Nucleus accumbens (tissue), 56 donors: Measurements from ENCODE around the gene AMBRA1.

Experiments used
- DNase-seq, 56 donors: peaks; one replicate each; lab custom pipeline; 2025; lab: John Stamatoyannopoulos, UW

The AMBRA1 gene

GRCh38 chr11:46447544-46447943, 146.3 kb downstream of the AMBRA1 start:
- DNase-seq = no peak

DNA sequence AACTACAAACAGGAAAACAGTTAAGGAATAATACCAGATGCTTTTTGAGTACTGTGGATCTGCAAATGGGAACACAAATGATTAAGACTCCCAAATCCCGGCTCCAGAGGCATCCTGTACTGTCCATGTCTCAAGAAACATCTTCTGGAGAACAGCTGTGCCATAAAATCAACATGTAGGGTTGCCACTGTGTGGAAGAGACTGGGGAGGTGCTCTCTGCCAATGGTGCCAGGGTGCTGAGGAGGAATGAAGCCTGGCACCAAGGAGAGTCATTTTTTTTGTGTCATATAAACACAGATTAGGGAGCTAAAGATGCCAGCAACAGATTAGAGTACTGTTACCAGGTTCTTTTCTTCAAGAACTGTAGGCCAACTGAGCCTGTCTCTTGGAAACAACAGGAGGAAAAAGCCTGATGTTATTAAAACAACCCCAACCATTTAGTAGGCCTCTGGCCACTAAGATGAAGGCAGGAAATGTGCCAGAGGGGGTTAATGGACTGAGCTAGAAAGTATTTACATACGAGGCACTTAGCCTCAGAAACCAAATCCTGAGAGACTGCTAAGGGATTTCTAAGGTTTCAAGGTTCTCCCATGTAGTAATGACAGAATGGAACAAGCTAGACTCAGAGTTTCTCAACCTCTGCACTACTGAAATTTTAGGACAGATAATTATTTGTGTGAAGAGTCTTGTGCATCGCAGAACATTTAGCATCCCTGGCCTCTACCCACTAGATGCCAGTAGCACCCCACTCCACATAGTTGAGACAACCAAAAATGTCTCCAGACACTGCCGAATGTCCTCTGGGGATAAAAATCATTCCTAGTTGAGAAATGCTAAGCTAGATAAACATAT, 147.7 kb downstream of the AMBRA1 start:
- peak in 3 of 56 donors; percentile 3 to 14 (median 9) for DNase-seq

GRCh38 chr11:46445192-46445919, 148.5 kb downstream of the AMBRA1 start:
- no peak for DNase-seq

GRCh38 chr11:46444305-46444704, 149.5 kb downstream of the AMBRA1 start:
- no peak for DNase-seq

- no peak for DNase-seq
These were observed 155.6 kb downstream of the AMBRA1 start for GRCh38 chr11:46438211-46438610.

GRCh38 chr11:46437122-46437689, 156.6 kb downstream of the AMBRA1 start:
- no peak for DNase-seq

DNA sequence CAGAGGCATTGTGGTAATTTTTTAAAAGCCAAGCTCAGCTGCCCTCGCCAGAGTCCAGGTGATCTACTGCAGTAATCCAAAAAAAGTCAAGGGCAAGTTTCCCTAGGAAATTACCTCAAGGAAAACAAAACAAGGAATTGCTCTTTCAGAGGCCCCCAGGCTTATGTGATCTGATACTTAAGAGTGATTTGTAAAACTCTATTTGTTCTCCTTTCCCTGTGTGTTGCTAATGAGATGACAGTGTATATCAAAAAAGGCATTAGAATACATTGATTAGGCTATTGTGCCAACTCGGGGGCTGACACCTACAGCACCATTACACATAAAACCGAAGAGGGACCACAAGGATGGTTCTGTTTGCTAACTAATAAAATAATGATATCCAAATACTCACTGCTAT, 157.7 kb downstream of the AMBRA1 start:
- DNase-seq = no peak

- no peak for DNase-seq
These were observed 158.1 kb downstream of the AMBRA1 start for GRCh38 chr11:46435679-46436078.

DNA sequence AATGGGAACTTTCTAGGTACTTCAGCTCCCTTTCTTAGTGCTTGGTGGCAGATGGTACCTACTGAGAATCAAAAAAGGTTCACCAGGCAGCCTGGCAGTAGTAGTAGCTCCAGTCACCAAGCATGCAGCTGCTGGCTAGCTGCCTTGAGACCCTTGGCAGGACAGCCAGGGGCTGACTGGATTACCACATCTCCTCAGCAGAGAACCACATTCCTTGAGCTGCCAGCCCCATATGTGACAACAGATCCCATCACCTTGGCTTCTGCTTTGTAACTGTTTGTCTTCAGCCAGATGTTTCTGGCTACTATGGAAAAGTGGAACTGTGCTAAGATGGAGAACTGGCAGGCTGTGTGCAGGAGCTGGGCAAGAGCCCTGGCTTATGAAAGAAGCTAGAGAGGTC, 162.6 kb downstream of the AMBRA1 start:
- DNase-seq = no peak

DNA sequence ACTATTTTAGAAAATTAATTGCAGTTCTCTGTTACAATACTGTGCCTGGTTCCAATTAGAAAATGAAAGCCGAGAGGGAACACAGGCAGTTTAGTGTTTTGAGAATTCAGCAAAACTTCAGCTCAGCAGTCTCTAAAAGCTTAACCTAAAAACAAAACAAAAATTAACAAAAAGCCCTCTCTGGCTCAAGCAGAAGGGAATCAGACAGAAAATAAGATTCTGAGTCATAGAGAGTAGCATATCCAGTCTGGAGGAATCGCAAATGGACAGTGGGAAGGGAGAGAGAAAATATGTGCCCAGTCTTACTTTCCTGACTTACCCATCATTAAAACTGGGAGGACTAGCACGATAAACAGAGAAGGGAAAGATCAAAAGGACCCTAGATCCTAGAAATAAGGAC, 164.1 kb downstream of the AMBRA1 start:
- DNase-seq = no peak

DNA sequence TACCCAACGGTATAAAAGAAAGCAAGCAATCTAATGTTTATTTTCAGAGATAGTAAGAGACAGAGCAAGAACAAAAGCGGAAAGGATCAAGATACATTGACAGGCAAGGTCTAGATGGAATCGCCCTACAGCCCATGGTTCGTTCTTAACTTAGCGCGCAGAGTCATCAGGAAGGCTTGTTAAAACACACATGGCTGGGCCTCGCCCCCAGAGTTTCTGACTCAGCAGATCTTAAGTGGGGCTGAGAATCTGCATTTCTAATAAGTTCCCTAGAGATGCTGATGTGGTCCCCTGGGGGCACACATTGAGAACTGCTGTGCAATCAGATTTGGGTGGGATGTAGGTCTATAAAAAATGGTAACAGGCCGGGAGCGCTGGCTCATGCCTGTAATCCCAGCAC, 166.5 kb downstream of the AMBRA1 start:
- peak in 7 of 56 donors; percentile 10 to 45 (median 31) for DNase-seq

DNA sequence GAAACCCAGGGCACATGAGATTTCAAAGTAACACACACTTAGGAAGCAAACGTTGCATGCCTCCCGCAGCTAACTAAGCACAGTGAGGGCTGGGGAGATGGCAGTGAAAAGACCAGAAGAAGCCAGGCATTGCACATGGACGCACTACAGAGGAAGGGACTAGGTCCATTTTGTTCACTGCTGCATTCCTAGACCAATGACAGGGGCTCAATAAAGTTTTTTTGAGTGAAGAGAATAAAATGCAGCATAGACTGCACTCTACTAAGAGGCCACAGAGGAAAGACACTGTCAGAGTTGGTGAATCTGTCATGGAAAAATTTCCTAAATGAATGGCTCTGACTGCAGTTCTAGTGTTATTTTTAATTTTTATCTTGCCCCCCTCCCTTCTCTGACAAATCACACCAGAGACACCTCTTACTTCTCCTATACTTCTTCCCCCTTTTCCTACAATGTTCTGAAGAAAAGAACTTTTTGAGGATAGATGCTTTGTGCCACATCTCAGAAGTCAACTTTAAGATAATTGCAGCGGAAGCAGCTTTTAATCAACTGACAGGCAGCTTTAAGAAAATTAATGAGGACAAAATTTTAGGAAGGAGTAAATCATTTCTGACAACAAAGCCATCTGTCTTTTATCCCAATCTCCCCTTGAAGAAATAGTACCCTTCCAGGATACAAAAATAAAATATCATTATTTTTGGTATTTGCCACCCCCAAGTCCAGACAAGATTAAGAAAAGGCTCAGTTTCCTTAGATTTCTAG, 167.4 kb downstream of the AMBRA1 start:
- DNase-seq = no peak

- no peak for DNase-seq
These were observed 171.2 kb downstream of the AMBRA1 start for GRCh38 chr11:46422588-46422987.

DNA sequence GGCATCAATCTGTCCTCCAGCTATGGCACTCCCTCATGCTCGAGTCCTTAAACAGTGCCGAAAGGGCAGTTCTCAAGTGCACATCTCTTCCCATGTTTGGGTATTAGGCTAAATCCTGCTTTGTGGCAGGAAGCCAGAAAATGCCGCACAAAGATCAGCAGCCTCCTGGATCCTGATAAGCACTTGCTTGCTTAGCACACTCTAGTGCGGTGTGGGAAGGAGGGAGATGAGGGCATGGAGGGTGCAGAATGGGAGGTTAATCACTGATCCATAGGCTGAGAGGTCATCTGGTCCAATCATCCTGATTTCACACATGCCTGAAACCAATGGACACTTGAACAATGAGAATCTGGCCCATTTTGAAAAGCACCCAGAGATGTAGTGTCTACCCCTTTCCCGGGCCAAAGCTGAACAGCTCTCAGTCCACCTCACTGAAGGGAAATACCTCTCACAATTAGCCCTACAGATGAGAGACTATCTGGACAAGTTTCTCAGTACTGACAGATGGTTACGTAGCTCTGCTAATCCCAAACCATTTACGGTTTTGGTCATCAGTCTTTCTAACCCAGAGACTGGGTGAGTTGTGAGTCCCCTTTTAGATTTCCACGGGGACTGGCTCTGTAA, 172.5 kb downstream of the AMBRA1 start:
- no peak for DNase-seq

DNA sequence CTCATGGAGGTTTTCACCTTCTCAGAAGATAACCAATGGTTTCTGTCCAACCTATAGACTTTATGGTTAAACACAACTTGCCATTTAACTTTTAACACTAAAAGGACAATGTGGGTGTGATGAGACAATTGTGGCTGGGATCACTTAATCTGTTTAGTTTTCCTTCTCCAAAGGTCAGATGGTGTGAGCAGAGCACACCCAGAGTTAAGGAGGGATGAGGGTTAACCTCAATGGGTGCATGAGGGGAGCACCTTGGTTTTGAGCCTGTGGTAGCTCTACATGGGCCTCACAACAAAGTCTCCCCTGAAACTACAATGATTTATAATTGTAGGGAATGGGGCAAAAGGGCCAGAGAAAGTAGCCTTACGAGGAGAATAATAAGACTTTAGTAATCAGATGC, 173.3 kb downstream of the AMBRA1 start:
- no peak for DNase-seq

DNA sequence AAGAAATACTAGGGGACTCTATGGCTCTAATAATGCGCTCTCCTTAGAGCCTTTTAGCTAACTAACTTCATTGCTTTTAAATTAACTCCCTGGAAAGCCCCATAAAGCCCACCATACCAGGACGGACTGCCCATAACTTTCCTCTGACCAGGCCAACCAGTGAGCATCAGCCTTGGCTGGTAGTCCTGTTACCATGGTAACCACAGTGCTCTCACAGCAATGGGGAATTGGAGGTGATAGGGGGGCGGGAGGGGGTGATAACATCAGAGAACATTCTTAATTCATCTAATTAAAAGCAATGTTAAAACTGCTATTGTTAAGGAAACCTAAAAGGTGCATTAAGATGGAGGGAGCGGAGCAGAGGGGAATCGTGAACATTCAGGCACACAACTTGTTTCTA, 175.1 kb downstream of the AMBRA1 start:
- no peak for DNase-seq

DNA sequence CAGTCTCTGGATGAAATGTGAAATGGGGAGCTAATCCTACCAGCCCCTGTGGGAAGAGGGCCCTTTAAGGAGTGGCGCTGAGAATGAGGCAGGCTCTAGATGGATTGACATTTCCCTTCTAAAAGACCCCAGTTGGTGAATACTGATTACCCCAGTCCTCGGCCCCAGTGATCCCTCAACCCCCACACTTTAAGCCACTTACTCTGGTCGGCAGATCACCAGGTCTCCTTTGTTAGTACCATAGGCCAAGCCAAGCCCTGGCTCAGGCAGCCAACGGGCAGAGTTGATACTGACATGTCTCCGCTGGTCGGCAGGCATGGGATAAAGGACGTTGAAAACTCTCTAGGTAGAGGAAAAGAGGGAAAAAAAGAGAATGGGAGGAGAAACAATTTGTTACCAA, 176.1 kb downstream of the AMBRA1 start:
- no peak for DNase-seq

GRCh38 chr11:46414879-46415278, 178.9 kb downstream of the AMBRA1 start:
- DNase-seq = no peak

- DNase-seq = no peak
These were observed 179.4 kb downstream of the AMBRA1 start for GRCh38 chr11:46414466-46414796.

- no peak for DNase-seq
These were observed 179.9 kb downstream of the AMBRA1 start for GRCh38 chr11:46413760-46414465.
